IPS-18a (cell line): ENCODE measurements around the gene SPTLC2.

Experiments
- H3K27ac ChIP-seq: one replicate; pipeline ENCODE4 v1.5.1; 2013; ENCODE audit warnings: low read length
- H3K27me3 ChIP-seq: one replicate; pipeline ENCODE4 v1.6.1; 2013; ENCODE audit warnings: mild to moderate bottlenecking, low read length; ENCODE audit not compliant: control insufficient read depth, insufficient read depth
- H3K36me3 ChIP-seq: one replicate; pipeline ENCODE4 v1.6.1; 2013; ENCODE audit warnings: low read depth, low read length; ENCODE audit not compliant: control insufficient read depth
- H3K4me1 ChIP-seq: one replicate; pipeline ENCODE4 v1.6.1; 2013; ENCODE audit warnings: low read depth, low read length; ENCODE audit not compliant: control insufficient read depth
- H3K4me3 ChIP-seq: one replicate; pipeline ENCODE4 v1.5.1; 2013; ENCODE audit warnings: low read length
- H3K9ac ChIP-seq: one replicate; pipeline ENCODE4 v1.6.1; 2013; ENCODE audit warnings: mild to moderate bottlenecking, low read length, moderate library complexity
- H3K9me3 ChIP-seq: one replicate; pipeline ENCODE4 v1.6.1; 2013; ENCODE audit warnings: low read depth, low read length; ENCODE audit not compliant: control insufficient read depth

Gene SPTLC2

DNA sequence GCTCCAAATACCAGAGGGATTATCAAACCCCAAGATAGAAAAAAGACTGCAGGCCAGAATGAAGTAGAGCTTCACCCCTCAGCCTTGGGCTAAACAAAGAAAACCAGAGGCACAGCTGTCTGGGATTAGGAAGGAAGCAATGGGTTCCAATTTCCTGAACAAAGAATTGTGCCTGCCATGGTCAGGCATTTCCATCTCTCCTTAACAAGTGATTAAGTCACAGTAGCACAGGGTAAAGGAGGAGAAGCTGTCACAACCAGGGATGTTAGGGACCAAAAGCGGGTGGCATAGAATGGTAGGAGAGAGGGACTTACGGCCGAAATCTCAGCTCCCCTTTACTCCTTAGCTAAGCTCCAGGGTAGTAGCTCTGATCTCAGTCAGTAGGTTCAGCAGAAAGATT, 33.9 kb downstream of the SPTLC2 start:
- Histone ChIP-seq H3K4me1 (no peaks in the 10 kb centered on the region), H3K4me3 (no peak overlapping the region), H3K27ac (no peak overlapping the region), H3K9ac (no peak overlapping the region), H3K27me3 (no peaks in the 10 kb centered on the region), H3K36me3 (no peaks in the 10 kb centered on the region), H3K9me3 (no peaks in the 10 kb centered on the region)

- H3K9ac ChIP-seq: no peak overlapping the region
- H3K27me3 ChIP-seq: no peaks in the 10 kb centered on the region
- H3K36me3 ChIP-seq: peaks cover 4% of the 10 kb centered on the region
- H3K27ac ChIP-seq: no peak overlapping the region
- no peak overlapping the region for H3K4me3 ChIP-seq
- H3K9me3 ChIP-seq: no peaks in the 10 kb centered on the region
- H3K4me1 ChIP-seq: no peaks in the 10 kb centered on the region
Measured at GRCh38 chr14:77580964-77581505, 35.4 kb downstream of the SPTLC2 start.

- H3K9me3 ChIP-seq: no peaks in the 10 kb centered on the region
- H3K36me3 ChIP-seq: peaks cover 4% of the 10 kb centered on the region
- H3K27ac ChIP-seq: no peak overlapping the region
- no peaks in the 10 kb centered on the region for H3K27me3 ChIP-seq
- H3K4me1 ChIP-seq: no peaks in the 10 kb centered on the region
- no peak overlapping the region for H3K9ac ChIP-seq
- no peak overlapping the region for H3K4me3 ChIP-seq
Measured at GRCh38 chr14:77580477-77580876, 36.0 kb downstream of the SPTLC2 start.

- Histone ChIP-seq H3K36me3 (peaks cover 4% of the 10 kb centered on the region), H3K27me3 (no peaks in the 10 kb centered on the region), H3K4me3 (no peak overlapping the region), H3K27ac (no peak overlapping the region), H3K9ac (no peak overlapping the region), H3K9me3 (no peaks in the 10 kb centered on the region), H3K4me1 (no peaks in the 10 kb centered on the region)
Measured at GRCh38 chr14:77579780-77580179, 36.7 kb downstream of the SPTLC2 start.

GRCh38 chr14:77579065-77579464, 37.4 kb downstream of the SPTLC2 start:
- peaks cover 4% of the 10 kb centered on the region for H3K36me3 ChIP-seq
- no peak overlapping the region for H3K27ac ChIP-seq
- no peaks in the 10 kb centered on the region for H3K9me3 ChIP-seq
- no peaks in the 10 kb centered on the region for H3K4me1 ChIP-seq
- no peak overlapping the region for H3K4me3 ChIP-seq
- H3K27me3 ChIP-seq: no peaks in the 10 kb centered on the region
- H3K9ac ChIP-seq: no peak overlapping the region

- Histone ChIP-seq H3K27me3 (no peaks in the 10 kb centered on the region), H3K9ac (no peak overlapping the region), H3K9me3 (no peaks in the 10 kb centered on the region), H3K27ac (no peak overlapping the region), H3K4me3 (no peak overlapping the region), H3K36me3 (peaks cover 4% of the 10 kb centered on the region), H3K4me1 (no peaks in the 10 kb centered on the region)
Measured at GRCh38 chr14:77574446-77575115, 41.9 kb downstream of the SPTLC2 start.

GRCh38 chr14:77573964-77574363, 42.5 kb downstream of the SPTLC2 start:
- H3K4me1 ChIP-seq: no peaks in the 10 kb centered on the region
- H3K36me3 ChIP-seq: peaks cover 9% of the 10 kb centered on the region
- H3K4me3 ChIP-seq: no peak overlapping the region
- H3K27me3 ChIP-seq: no peaks in the 10 kb centered on the region
- H3K27ac ChIP-seq: no peak overlapping the region
- no peaks in the 10 kb centered on the region for H3K9me3 ChIP-seq
- H3K9ac ChIP-seq: no peak overlapping the region

DNA sequence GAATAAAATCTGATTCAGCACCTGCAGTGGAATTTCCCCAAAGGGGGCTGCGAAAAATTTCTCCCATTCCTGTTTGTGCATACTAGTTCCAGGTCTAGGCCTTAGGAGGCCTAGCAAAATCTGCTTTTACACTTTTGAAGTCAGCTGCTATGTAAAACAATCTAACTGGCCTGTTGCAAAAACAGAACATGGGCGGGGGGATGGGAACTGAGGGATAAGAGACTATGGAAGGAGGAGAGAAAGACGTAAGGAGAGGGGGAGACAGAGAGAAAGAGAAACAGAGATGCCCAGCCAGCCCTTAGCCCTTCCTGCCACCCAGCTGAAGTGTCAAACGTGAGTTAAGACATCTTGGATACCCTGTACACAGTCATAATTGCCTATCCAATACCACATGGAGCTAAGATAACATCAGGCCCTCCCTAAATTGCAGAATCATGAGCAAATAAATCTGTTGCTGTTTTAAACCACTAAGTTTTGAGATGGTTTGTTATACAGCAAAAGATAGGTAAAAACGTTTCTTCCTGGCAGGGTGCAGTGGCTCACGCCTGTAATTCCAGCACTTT, 45.6 kb downstream of the SPTLC2 start:
- no peak overlapping the region for H3K9ac ChIP-seq
- H3K27ac ChIP-seq: no peak overlapping the region
- no peaks in the 10 kb centered on the region for H3K27me3 ChIP-seq
- no peaks in the 10 kb centered on the region for H3K4me1 ChIP-seq
- H3K9me3 ChIP-seq: no peaks in the 10 kb centered on the region
- H3K4me3 ChIP-seq: no peak overlapping the region
- H3K36me3 ChIP-seq: peaks cover 11% of the 10 kb centered on the region

GRCh38 chr14:77565994-77566305, 50.5 kb downstream of the SPTLC2 start:
- no peak overlapping the region for H3K9ac ChIP-seq
- no peaks in the 10 kb centered on the region for H3K9me3 ChIP-seq
- H3K4me1 ChIP-seq: no peaks in the 10 kb centered on the region
- H3K27me3 ChIP-seq: no peaks in the 10 kb centered on the region
- H3K4me3 ChIP-seq: no peak overlapping the region
- no peak overlapping the region for H3K27ac ChIP-seq
- peaks cover 18% of the 10 kb centered on the region for H3K36me3 ChIP-seq

DNA sequence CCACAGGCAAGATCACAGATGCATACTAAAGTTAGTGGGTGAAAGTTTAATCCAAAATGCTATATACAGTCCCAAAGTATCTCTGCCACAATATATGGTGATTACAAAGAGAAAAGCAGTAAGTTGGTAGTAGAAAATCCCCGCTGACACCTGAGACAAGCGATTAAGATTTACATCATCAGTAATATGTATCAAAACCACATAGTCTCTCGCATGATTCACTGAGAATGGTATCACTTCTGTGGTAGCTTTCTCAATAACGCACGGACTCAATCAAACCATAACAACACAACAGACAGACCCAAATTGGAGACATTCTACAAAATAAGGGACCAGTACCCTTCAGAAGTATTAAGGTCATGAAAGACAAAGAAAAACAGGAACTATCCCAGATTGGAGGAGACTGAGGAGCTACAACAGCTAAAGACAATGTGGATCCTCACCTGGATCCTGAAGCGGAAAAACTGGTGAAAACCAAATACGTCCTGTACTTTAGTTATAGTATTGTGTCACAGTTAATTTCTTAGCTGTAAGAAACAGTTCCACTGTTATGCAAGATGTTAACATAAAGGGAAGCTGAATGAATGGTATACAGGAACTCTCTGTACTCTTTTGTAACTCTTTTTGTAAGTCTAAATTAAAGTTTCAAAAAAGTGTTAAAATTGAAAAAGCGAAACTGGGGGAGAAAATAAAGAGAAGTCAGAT, 51.0 kb downstream of the SPTLC2 start:
- no peaks in the 10 kb centered on the region for H3K27me3 ChIP-seq
- H3K4me3 ChIP-seq: no peak overlapping the region
- no peak overlapping the region for H3K27ac ChIP-seq
- no peaks in the 10 kb centered on the region for H3K4me1 ChIP-seq
- no peak overlapping the region for H3K9ac ChIP-seq
- no peaks in the 10 kb centered on the region for H3K9me3 ChIP-seq
- H3K36me3 ChIP-seq: peaks cover 18% of the 10 kb centered on the region

DNA sequence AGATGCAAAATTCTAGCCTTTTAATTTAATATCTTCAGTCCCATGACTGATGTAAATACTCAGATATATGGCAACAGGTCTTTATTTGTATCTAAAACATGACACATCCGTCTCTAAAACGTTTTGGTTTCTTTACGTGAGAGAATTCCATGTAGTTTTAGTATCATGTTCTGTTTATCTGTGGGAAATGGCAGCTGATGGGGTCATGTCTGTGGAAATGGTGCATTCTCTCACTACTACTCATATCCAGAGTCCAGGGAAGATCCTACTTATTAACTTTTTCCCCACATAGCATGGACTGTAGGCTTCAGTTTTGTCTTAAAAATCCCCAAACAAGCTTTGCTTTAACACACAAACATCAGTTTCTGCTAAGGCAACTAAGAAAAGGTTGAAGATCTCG, 53.8 kb downstream of the SPTLC2 start:
- H3K9me3 ChIP-seq: no peaks in the 10 kb centered on the region
- no peak overlapping the region for H3K9ac ChIP-seq
- H3K4me3 ChIP-seq: no peak overlapping the region
- H3K27me3 ChIP-seq: no peaks in the 10 kb centered on the region
- no peak overlapping the region for H3K27ac ChIP-seq
- H3K4me1 ChIP-seq: no peaks in the 10 kb centered on the region
- H3K36me3 ChIP-seq: peaks cover 12% of the 10 kb centered on the region

- H3K27ac ChIP-seq: no peak overlapping the region
- H3K9ac ChIP-seq: no peak overlapping the region
- no peak overlapping the region for H3K4me3 ChIP-seq
- H3K9me3 ChIP-seq: no peaks in the 10 kb centered on the region
- no peaks in the 10 kb centered on the region for H3K27me3 ChIP-seq
- H3K36me3 ChIP-seq: peaks cover 11% of the 10 kb centered on the region
- no peaks in the 10 kb centered on the region for H3K4me1 ChIP-seq
Measured at GRCh38 chr14:77561881-77562280, 54.6 kb downstream of the SPTLC2 start.
